Tibial nerve (tissue), 4 donors: ENCODE results near the gene HSH2D.

Source experiments
- CTCF ChIP-seq, 5 experiments: fragments of 200-600 bp in 3 of 5; fragments of 450-650 bp in 2 of 5; sonication (generic) in 3 of 5; IDR thresholded peaks; one replicate each; pipeline ENCODE4 v1.5.1; 2016 to 2019; ENCODE audit warnings: antibody characterized with exemption in 5 of 5, mild to moderate bottlenecking in 3 of 5, moderate library complexity in 2 of 5
- EP300 ChIP-seq, 2 donors: sonication (generic); formaldehyde crosslinking; IDR thresholded peaks; one replicate each; pipeline ENCODE4 v1.6.1; 2017; ENCODE audit warnings: antibody characterized with exemption in 2 of 2, mild to moderate bottlenecking in 1 of 2
- POLR2A ChIP-seq, 2 donors: fragments of 450-650 bp; IDR thresholded peaks; one replicate each; pipeline ENCODE4 v1.6.1; 2017; ENCODE audit warnings: antibody characterized with exemption in 2 of 2, mild to moderate bottlenecking in 2 of 2, moderate library complexity in 2 of 2

GRCh38 chr19:16139752-16140151, 3.7 kb upstream of the HSH2D start:
- TF ChIP-seq EP300 (IDR thresholded peaks at IDR 0.05) = no peak
- TF ChIP-seq CTCF (IDR thresholded peaks at IDR 0.05) = no peak
- TF ChIP-seq POLR2A (IDR thresholded peaks at IDR 0.05) = no peak
